Measurements from ENCODE around the gene CASR.

The CASR gene

GRCh38 chr3:122299872-122300460 is 116.5 kb downstream of the CASR start:
- Histone ChIP-seq H2BK120ac (ENCODE audit: low read depth, low read length) (no peak overlapping the region), H3K4me3 (ENCODE audit: low read length in 2 of 2) (no peak overlapping the region), H3K27me3 (ENCODE audit: control insufficient read depth in 3 of 3, insufficient read depth in 3 of 3, low read depth in 1 of 3, low read length in 3 of 3) (peaks cover 0 to 7% (median 0%) of the 10 kb centered on the region in 3 experiments), H3K4ac (ENCODE audit: low read length) (no peak overlapping the region), H3K36me3 (replicated peaks in 1 of 2; ENCODE audit: control insufficient read depth in 2 of 2, insufficient read depth in 2 of 2, low read length in 2 of 2) (no peaks in the 10 kb centered on the region), H3K9ac (ENCODE audit: low read depth, low read length, poor library complexity) (no peak overlapping the region), H3K9me3 (replicated peaks in 1 of 2; ENCODE audit: control insufficient read depth in 2 of 2, insufficient read depth in 1 of 2, low read depth in 1 of 2, low read length in 2 of 2) (no peaks in the 10 kb centered on the region), H2BK12ac (ENCODE audit: low read length) (no peak overlapping the region), H3K4me1 (ENCODE audit: control insufficient read depth in 2 of 2, insufficient read depth in 1 of 2, low read depth in 1 of 2, low read length in 2 of 2) (no peaks in the 10 kb centered on the region), H3K23ac (ENCODE audit: low read depth, low read length, poor library complexity) (no peak overlapping the region), H2AFZ (ENCODE audit: low read length) (no peak overlapping the region), H4K91ac (ENCODE audit: low read depth, low read length, poor library complexity) (no peak overlapping the region), H3K18ac (ENCODE audit: low read length) (no peak overlapping the region), H3K4me2 (ENCODE audit: insufficient read depth, low read length, poor library complexity, severe bottlenecking) (no peak overlapping the region), H3K14ac (ENCODE audit: low read length) (no peak overlapping the region), H2AK5ac (ENCODE audit: low read depth, low read length) (no peak overlapping the region), H4K8ac (ENCODE audit: low read depth, low read length) (no peak overlapping the region), H3K79me1 (ENCODE audit: low read depth, low read length) (no peaks in the 10 kb centered on the region), H2BK5ac (ENCODE audit: low read length) (no peak overlapping the region), H2BK15ac (ENCODE audit: low read length) (no peak overlapping the region), H3K27ac (replicated peaks; ENCODE audit: low read length) (no peak overlapping the region)
- DNase-seq (ENCODE audit: low spot score): no peak
- no CpG with 5 or more reads among the region's 12 CpGs for WGBS, 2 donors (ENCODE audit: extremely low coverage in 2 of 2, insufficient read length in 2 of 2, insufficient replicate concordance in 1 of 2)

DNA sequence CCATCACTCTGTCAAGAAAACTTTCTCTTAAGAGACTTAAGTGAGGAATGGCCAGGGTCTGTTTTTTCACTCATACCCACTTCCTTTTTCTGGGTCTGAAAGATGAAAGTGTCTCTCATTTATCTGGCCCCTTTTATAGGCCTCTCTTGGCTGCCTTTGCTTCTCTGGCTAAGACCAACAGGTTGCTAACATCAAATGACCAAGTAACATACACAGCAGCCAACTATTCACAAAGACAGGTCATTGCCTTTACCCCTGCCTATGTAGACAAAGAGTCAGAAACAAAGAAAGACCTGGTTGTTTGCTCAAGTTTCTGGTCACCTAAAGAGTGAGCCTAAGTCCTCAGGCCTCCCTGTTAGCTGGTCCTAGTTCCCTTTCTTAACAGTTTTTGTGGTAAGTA is 117.6 kb downstream of the CASR start:
- Histone ChIP-seq H3K79me1 (ENCODE audit: low read depth, low read length) (no peaks in the 10 kb centered on the region), H3K36me3 (replicated peaks in 1 of 2; ENCODE audit: control insufficient read depth in 2 of 2, insufficient read depth in 2 of 2, low read length in 2 of 2) (no peaks in the 10 kb centered on the region), H2BK5ac (ENCODE audit: low read length) (no peak overlapping the region), H3K9ac (ENCODE audit: low read depth, low read length, poor library complexity) (no peak overlapping the region), H2BK15ac (ENCODE audit: low read length) (no peak overlapping the region), H2BK12ac (ENCODE audit: low read length) (no peak overlapping the region), H4K8ac (ENCODE audit: low read depth, low read length) (no peak overlapping the region), H3K4me2 (ENCODE audit: insufficient read depth, low read length, poor library complexity, severe bottlenecking) (no peak overlapping the region), H2AFZ (ENCODE audit: low read length) (no peak overlapping the region), H3K27me3 (ENCODE audit: control insufficient read depth in 3 of 3, insufficient read depth in 3 of 3, low read depth in 1 of 3, low read length in 3 of 3) (peaks cover 0 to 3% (median 0%) of the 10 kb centered on the region in 3 experiments), H3K9me3 (replicated peaks in 1 of 2; ENCODE audit: control insufficient read depth in 2 of 2, insufficient read depth in 1 of 2, low read depth in 1 of 2, low read length in 2 of 2) (no peaks in the 10 kb centered on the region), H2BK120ac (ENCODE audit: low read depth, low read length) (no peak overlapping the region), H3K27ac (replicated peaks; ENCODE audit: low read length) (no peak overlapping the region), H3K14ac (ENCODE audit: low read length) (no peak overlapping the region), H3K23ac (ENCODE audit: low read depth, low read length, poor library complexity) (no peak overlapping the region), H3K4me3 (ENCODE audit: low read length in 2 of 2) (no peak overlapping the region), H3K4ac (ENCODE audit: low read length) (no peak overlapping the region), H3K4me1 (ENCODE audit: control insufficient read depth in 2 of 2, insufficient read depth in 1 of 2, low read depth in 1 of 2, low read length in 2 of 2) (no peaks in the 10 kb centered on the region), H3K18ac (ENCODE audit: low read length) (no peak overlapping the region), H2AK5ac (ENCODE audit: low read depth, low read length) (no peak overlapping the region), H4K91ac (ENCODE audit: low read depth, low read length, poor library complexity) (no peak overlapping the region)
- no peak for DNase-seq (ENCODE audit: low spot score)

DNA sequence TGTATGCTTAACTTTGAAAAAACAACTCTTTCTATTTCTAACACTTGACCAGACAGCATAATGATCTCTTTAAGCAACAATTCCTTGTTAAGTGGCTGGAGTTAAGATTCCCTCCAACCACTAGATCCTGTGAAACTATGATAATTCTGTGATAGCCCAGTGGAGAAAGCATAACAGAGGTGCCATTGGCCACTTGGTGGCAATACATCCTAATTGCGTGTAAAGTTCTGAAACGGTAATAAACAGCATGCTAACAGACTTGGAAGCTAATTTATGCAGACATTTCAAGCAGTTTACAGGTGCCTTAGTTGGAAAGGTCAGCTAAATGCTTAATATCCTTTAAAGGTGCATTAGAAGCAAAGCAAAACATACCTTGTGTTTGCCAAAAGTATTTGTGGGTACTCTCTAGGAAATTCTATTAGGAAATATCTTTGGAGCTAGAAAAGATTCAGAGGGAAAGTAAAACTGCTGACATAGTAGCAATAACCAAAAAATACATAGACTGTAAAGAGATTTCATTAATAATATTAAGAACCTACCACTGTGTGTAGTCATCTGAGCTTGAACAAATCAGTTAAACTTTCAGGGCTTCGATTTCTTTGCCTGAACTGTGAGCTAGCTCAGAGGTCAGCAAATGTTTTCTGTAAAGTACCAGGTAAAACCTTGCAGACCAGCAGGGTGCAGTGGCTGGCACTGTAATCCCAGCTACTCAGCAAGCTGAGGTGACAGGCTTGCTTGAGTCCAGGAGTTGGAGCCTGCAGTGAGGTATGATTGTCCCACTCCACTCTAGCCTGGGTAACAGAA is 122.6 kb downstream of the CASR start:
- no peaks in the 10 kb centered on the region for H3K9me3 ChIP-seq (replicated peaks in 1 of 2; ENCODE audit: control insufficient read depth in 2 of 2, insufficient read depth in 1 of 2, low read depth in 1 of 2, low read length in 2 of 2)
- no peak overlapping the region for H2BK120ac ChIP-seq (ENCODE audit: low read depth, low read length)
- no peaks in the 10 kb centered on the region for H3K79me1 ChIP-seq (ENCODE audit: low read depth, low read length)
- H3K36me3 ChIP-seq (replicated peaks in 1 of 2; ENCODE audit: control insufficient read depth in 2 of 2, insufficient read depth in 2 of 2, low read length in 2 of 2): no peaks in the 10 kb centered on the region
- H3K4me2 ChIP-seq (ENCODE audit: insufficient read depth, low read length, poor library complexity, severe bottlenecking): no peak overlapping the region
- no peaks in the 10 kb centered on the region for H3K4me1 ChIP-seq (ENCODE audit: control insufficient read depth in 2 of 2, insufficient read depth in 1 of 2, low read depth in 1 of 2, low read length in 2 of 2)
- no peak for DNase-seq (ENCODE audit: low spot score)
- no peak overlapping the region for H2AFZ ChIP-seq (ENCODE audit: low read length)
- no CpG with 5 or more reads among the region's 3 CpGs for WGBS, 2 donors (ENCODE audit: extremely low coverage in 2 of 2, insufficient read length in 2 of 2, insufficient replicate concordance in 1 of 2)
- H2BK15ac ChIP-seq (ENCODE audit: low read length): no peak overlapping the region
- H3K4me3 ChIP-seq (ENCODE audit: low read length in 2 of 2): no peak overlapping the region
- no peak overlapping the region for H3K18ac ChIP-seq (ENCODE audit: low read length)
- H2BK5ac ChIP-seq (ENCODE audit: low read length): no peak overlapping the region
- H2BK12ac ChIP-seq (ENCODE audit: low read length): no peak overlapping the region
- no peak overlapping the region for H4K8ac ChIP-seq (ENCODE audit: low read depth, low read length)
- no peak overlapping the region for H3K9ac ChIP-seq (ENCODE audit: low read depth, low read length, poor library complexity)
- H2AK5ac ChIP-seq (ENCODE audit: low read depth, low read length): no peak overlapping the region
- H3K4ac ChIP-seq (ENCODE audit: low read length): no peak overlapping the region
- no peak overlapping the region for H4K91ac ChIP-seq (ENCODE audit: low read depth, low read length, poor library complexity)
- no peak overlapping the region for H3K14ac ChIP-seq (ENCODE audit: low read length)
- H3K27me3 ChIP-seq (ENCODE audit: control insufficient read depth in 3 of 3, insufficient read depth in 3 of 3, low read depth in 1 of 3, low read length in 3 of 3): peaks cover 0 to 15% (median 0%) of the 10 kb centered on the region in 3 experiments
- no peak overlapping the region for H3K23ac ChIP-seq (ENCODE audit: low read depth, low read length, poor library complexity)
- H3K27ac ChIP-seq (replicated peaks; ENCODE audit: low read length): no peak overlapping the region

DNA sequence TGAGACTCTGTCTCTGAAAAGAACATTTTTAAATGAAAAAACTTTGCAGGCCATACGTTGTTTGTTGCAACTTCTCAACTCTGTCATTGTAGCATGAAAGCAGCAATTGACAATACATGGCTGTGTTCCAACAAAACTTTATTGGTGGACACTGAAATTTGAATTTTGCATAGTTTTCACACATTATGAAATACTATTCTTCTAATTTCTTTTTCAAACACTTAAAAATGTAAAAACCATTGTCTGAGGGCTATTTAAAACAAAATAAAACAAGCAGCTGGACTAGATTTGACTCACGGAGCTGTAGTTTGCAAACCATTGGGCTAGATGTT is 123.1 kb downstream of the CASR start:
- no peak overlapping the region for H3K14ac ChIP-seq (ENCODE audit: low read length)
- no peak overlapping the region for H2AK5ac ChIP-seq (ENCODE audit: low read depth, low read length)
- H3K27me3 ChIP-seq (ENCODE audit: control insufficient read depth in 3 of 3, insufficient read depth in 3 of 3, low read depth in 1 of 3, low read length in 3 of 3): peaks cover 0 to 15% (median 0%) of the 10 kb centered on the region in 3 experiments
- no peak overlapping the region for H3K18ac ChIP-seq (ENCODE audit: low read length)
- H4K8ac ChIP-seq (ENCODE audit: low read depth, low read length): no peak overlapping the region
- no peak overlapping the region for H3K23ac ChIP-seq (ENCODE audit: low read depth, low read length, poor library complexity)
- H2AFZ ChIP-seq (ENCODE audit: low read length): no peak overlapping the region
- H2BK120ac ChIP-seq (ENCODE audit: low read depth, low read length): no peak overlapping the region
- no peaks in the 10 kb centered on the region for H3K4me1 ChIP-seq (ENCODE audit: control insufficient read depth in 2 of 2, insufficient read depth in 1 of 2, low read depth in 1 of 2, low read length in 2 of 2)
- no peak for DNase-seq (ENCODE audit: low spot score)
- H2BK12ac ChIP-seq (ENCODE audit: low read length): no peak overlapping the region
- H3K36me3 ChIP-seq (replicated peaks in 1 of 2; ENCODE audit: control insufficient read depth in 2 of 2, insufficient read depth in 2 of 2, low read length in 2 of 2): no peaks in the 10 kb centered on the region
- no peaks in the 10 kb centered on the region for H3K9me3 ChIP-seq (replicated peaks in 1 of 2; ENCODE audit: control insufficient read depth in 2 of 2, insufficient read depth in 1 of 2, low read depth in 1 of 2, low read length in 2 of 2)
- H3K4ac ChIP-seq (ENCODE audit: low read length): no peak overlapping the region
- no CpG with 5 or more reads among the region's 2 CpGs for WGBS, 2 donors (ENCODE audit: extremely low coverage in 2 of 2, insufficient read length in 2 of 2, insufficient replicate concordance in 1 of 2)
- no peak overlapping the region for H3K27ac ChIP-seq (replicated peaks; ENCODE audit: low read length)
- H3K4me2 ChIP-seq (ENCODE audit: insufficient read depth, low read length, poor library complexity, severe bottlenecking): no peak overlapping the region
- H4K91ac ChIP-seq (ENCODE audit: low read depth, low read length, poor library complexity): no peak overlapping the region
- H3K79me1 ChIP-seq (ENCODE audit: low read depth, low read length): no peaks in the 10 kb centered on the region
- H3K9ac ChIP-seq (ENCODE audit: low read depth, low read length, poor library complexity): no peak overlapping the region
- H2BK5ac ChIP-seq (ENCODE audit: low read length): no peak overlapping the region
- no peak overlapping the region for H3K4me3 ChIP-seq (ENCODE audit: low read length in 2 of 2)
- no peak overlapping the region for H2BK15ac ChIP-seq (ENCODE audit: low read length)

All from neuronal stem cell (in vitro differentiated cells).